H9 (cell line): Measurements from ENCODE around the gene ZNF77. TPM values are rescaled to one million over a fixed set of nuclear protein-coding genes. Genes with fewer than 3 reads are reported as not detected.

Source experiments
- DNase-seq: peaks from one replicate; pipeline ENCODE4 v3.0.0-alpha.2; 2017
- H2AFZ ChIP-seq: one replicate; pipeline ENCODE4 v1.6.1; 2013; ENCODE audit warnings: mild to moderate bottlenecking, low read length, control low read depth, moderate library complexity
- H2AK5ac ChIP-seq: 2 replicates; pipeline ENCODE4 v1.6.1; 2013; ENCODE audit warnings: low read length, control low read depth, mixed read lengths; ENCODE audit not compliant: insufficient read length
- H2BK120ac ChIP-seq: one replicate; pipeline ENCODE4 v1.6.1; 2013; ENCODE audit warnings: low read depth, mild to moderate bottlenecking, low read length, control low read depth, inconsistent platforms; ENCODE audit not compliant: poor library complexity, severe bottlenecking
- H2BK12ac ChIP-seq: 2 replicates; pipeline ENCODE4 v1.6.1; 2013; ENCODE audit warnings: low read length, control low read depth, mixed read lengths, low read depth; ENCODE audit not compliant: insufficient read length
- H2BK15ac ChIP-seq: 2 replicates; pipeline ENCODE4 v1.6.1; 2013; ENCODE audit warnings: low read depth, low read length, control low read depth
- H2BK20ac ChIP-seq: one replicate; pipeline ENCODE4 v1.6.1; 2013; ENCODE audit warnings: low read depth, mild to moderate bottlenecking, low read length, control low read depth, inconsistent platforms; ENCODE audit not compliant: poor library complexity, severe bottlenecking
- H2BK5ac ChIP-seq: 2 replicates; pipeline ENCODE4 v1.6.1; 2013; ENCODE audit warnings: low read length, control low read depth, mixed read lengths; ENCODE audit not compliant: insufficient read length
- H3K14ac ChIP-seq: 2 replicates; pipeline ENCODE4 v1.6.1; 2013; ENCODE audit warnings: low read length, control low read depth; ENCODE audit not compliant: insufficient read depth
- H3K18ac ChIP-seq: 2 replicates; pipeline ENCODE4 v1.6.1; 2013; ENCODE audit warnings: low read depth, mild to moderate bottlenecking, mixed read lengths, low read length, control low read depth; ENCODE audit not compliant: insufficient read length
- H3K23ac ChIP-seq: 2 replicates; pipeline ENCODE4 v1.6.1; 2013; ENCODE audit warnings: low read length, control low read depth, mixed read lengths, low read depth; ENCODE audit not compliant: insufficient read length
- H3K23me2 ChIP-seq: 2 replicates; pipeline ENCODE4 v1.6.1; 2013; ENCODE audit warnings: low read depth, mild to moderate bottlenecking, mixed read lengths, low read length, control low read depth; ENCODE audit not compliant: insufficient read length, poor library complexity, severe bottlenecking
- H3K27ac ChIP-seq: 2 replicates; pipeline ENCODE4 v1.5.1; 2013; ENCODE audit warnings: low read length, control low read depth, mixed read lengths, low read depth; ENCODE audit not compliant: insufficient read length
- H3K27me3 ChIP-seq: 2 replicates; pipeline ENCODE4 v1.6.1; 2013; ENCODE audit warnings: low read length, control low read depth, inconsistent platforms; ENCODE audit not compliant: insufficient read depth
- H3K4ac ChIP-seq: 2 replicates; pipeline ENCODE4 v1.6.1; 2013; ENCODE audit warnings: low read depth, mild to moderate bottlenecking, control low read depth, inconsistent platforms, low read length, moderate library complexity
- H3K4me1 ChIP-seq: 2 replicates; pipeline ENCODE4 v1.6.1; 2013; ENCODE audit warnings: low read length, control low read depth, inconsistent platforms; ENCODE audit not compliant: insufficient read depth
- H3K4me2 ChIP-seq: 2 replicates; pipeline ENCODE4 v1.6.1; 2013; ENCODE audit warnings: low read length, control low read depth, mixed read lengths; ENCODE audit not compliant: insufficient read length, insufficient read depth
- H3K56ac ChIP-seq: 2 replicates; pipeline ENCODE4 v1.6.1; 2013; ENCODE audit warnings: low read depth, mild to moderate bottlenecking, mixed read lengths, low read length, control low read depth; ENCODE audit not compliant: insufficient read length
- H3K79me1 ChIP-seq: 2 replicates; pipeline ENCODE4 v1.6.1; 2013; ENCODE audit warnings: low read depth, mild to moderate bottlenecking, moderate library complexity, low read length, control low read depth, inconsistent platforms; ENCODE audit not compliant: insufficient read depth, poor library complexity, severe bottlenecking
- H3K79me2 ChIP-seq: 2 replicates; pipeline ENCODE4 v1.6.1; 2013; ENCODE audit warnings: low read length, control low read depth, inconsistent platforms; ENCODE audit not compliant: insufficient read depth
- H3K9ac ChIP-seq: 2 replicates; pipeline ENCODE4 v1.6.1; 2013; ENCODE audit warnings: low read length, control low read depth, mixed read lengths; ENCODE audit not compliant: insufficient read length; ENCODE audit errors: extremely low read depth
- H3K9me3 ChIP-seq: one replicate; pipeline ENCODE4 v1.6.1; 2013; ENCODE audit warnings: low read depth, low read length, inconsistent platforms; ENCODE audit not compliant: control insufficient read depth
- H3T11ph ChIP-seq: one replicate; pipeline ENCODE4 v1.6.1; 2013; ENCODE audit warnings: mild to moderate bottlenecking, low read length, control low read depth, inconsistent platforms
- H4K20me1 ChIP-seq: one replicate; pipeline ENCODE4 v1.6.1; 2013; ENCODE audit not compliant: control insufficient read depth, insufficient read length, insufficient read depth
- H4K5ac ChIP-seq: 2 replicates; pipeline ENCODE4 v1.6.1; 2013; ENCODE audit warnings: low read depth, mild to moderate bottlenecking, mixed read lengths, low read length, control low read depth; ENCODE audit not compliant: insufficient read length
- H4K8ac ChIP-seq: replicated peaks from 2 replicates; pipeline ENCODE4 v1.6.1; 2013; ENCODE audit warnings: low read length, control low read depth, mixed read lengths, low read depth; ENCODE audit not compliant: insufficient read length
- H4K91ac ChIP-seq: 2 replicates; pipeline ENCODE4 v1.6.1; 2013; ENCODE audit warnings: low read depth, mild to moderate bottlenecking, moderate library complexity, mixed read lengths, low read length, control low read depth; ENCODE audit not compliant: insufficient read length
- H3K27ac Mint-ChIP-seq, 3 experiments: 2 replicates in 2 of 3; 3 replicates in 1 of 3; pipeline ENCODE4 v1.8.0; 2020 to 2021; ENCODE audit warnings: mixed read lengths in 3 of 3, mild to moderate bottlenecking in 1 of 3, moderate library complexity in 1 of 3
- H3K27me3 Mint-ChIP-seq: 2 replicates; pipeline ENCODE4 v1.8.0; 2021; ENCODE audit warnings: low read depth, mild to moderate bottlenecking, moderate library complexity, mixed read lengths
- H3K36me3 Mint-ChIP-seq, 3 experiments: 2 replicates in 2 of 3; 3 replicates in 1 of 3; pipeline ENCODE4 v1.8.0; 2020 to 2021; ENCODE audit warnings: low read depth in 3 of 3, mixed read lengths in 3 of 3; ENCODE audit not compliant: insufficient read depth in 1 of 3
- H3K4me1 Mint-ChIP-seq, 2 experiments: 2 replicates each; pipeline ENCODE4 v1.8.0; 2020; ENCODE audit warnings: mixed read lengths in 2 of 2
- H3K4me3 Mint-ChIP-seq, 2 experiments: 2 replicates in 1 of 2; 3 replicates in 1 of 2; pipeline ENCODE4 v1.8.0; 2020 to 2021; ENCODE audit warnings: mild to moderate bottlenecking in 2 of 2, mixed read lengths in 2 of 2, moderate library complexity in 1 of 2
- H3K9me3 Mint-ChIP-seq, 2 experiments: 2 replicates in 1 of 2; 3 replicates in 1 of 2; pipeline ENCODE4 v1.8.0; 2020; ENCODE audit warnings: mild to moderate bottlenecking in 2 of 2, mixed read lengths in 2 of 2, moderate library complexity in 1 of 2
- WGBS: extraction: QIAGEN DNeasy Blood & Tissue Kit; methylation state at CpG from one replicate; pipeline ENCODE4 v1.1.7; 2013; ENCODE audit warnings: missing lambda C conversion rate, low lambda C conversion rate, mixed read lengths; ENCODE audit not compliant: insufficient read length; ENCODE audit errors: extremely low coverage; 5-methylcytosine and 5-hydroxymethylcytosine counted together
- total RNA-seq: library from RNA; stranded (reverse); gene quantifications from 2 replicates; pipeline ENCODE4 v1.2.1, GENCODE V29; 2021
- TF ChIP-seq, protein P1 (sequence below): fragments of 200-600 bp; sonication (generic); conservative IDR thresholded peaks from 3 replicates; pipeline ENCODE4 v1.8.0; 2021; ENCODE audit warnings: antibody characterized with exemption, mild to moderate bottlenecking

The ZNF77 gene
- total RNA-seq, 1 experiment from 2014 or later, result 4.6 TPM

DNA sequence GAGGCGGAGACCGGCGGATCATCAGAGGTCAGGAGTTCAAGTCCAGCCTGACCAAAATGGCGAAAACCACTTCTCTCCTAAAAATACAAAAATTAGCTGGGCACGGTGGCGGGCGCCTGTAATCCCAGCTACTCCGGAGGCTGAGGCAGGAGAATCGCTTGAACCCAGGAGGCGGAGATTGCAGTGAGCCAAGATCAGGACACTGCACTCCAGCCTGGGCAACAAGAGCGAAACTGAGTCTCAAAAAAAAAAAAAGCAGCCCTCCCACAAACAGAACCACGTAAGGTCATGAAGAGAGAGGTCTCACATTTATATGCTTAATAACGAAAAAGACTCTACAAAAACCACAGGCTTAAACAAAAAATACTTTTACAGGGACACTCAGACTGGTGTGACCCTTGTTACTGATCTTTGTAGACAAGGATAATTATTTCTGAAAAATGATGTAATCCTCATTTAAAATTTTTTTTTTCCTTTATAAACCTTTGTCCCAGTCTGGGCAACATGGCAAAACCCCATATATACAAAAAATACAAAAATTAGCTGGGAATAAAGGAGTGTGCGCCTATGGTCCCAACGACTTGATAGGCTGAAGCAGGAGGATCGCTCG lies 909 bp upstream of the ZNF77 start:
- Histone ChIP-seq H3K79me1 (no peaks in the 10 kb centered on the region), H3K23me2 (peaks cover 5% of the 10 kb centered on the region), H2BK120ac (no peak overlapping the region), H4K91ac (no peak overlapping the region), H4K8ac (no peak overlapping the region), H3K27ac (no peak overlapping the region), H3K9ac (no peak overlapping the region), H3K4ac (no peak overlapping the region), H4K20me1 (no peaks in the 10 kb centered on the region), H3K4me1 (peaks cover 3% of the 10 kb centered on the region; the same call in 1 of the 2 replicates), H4K5ac (no peak overlapping the region), H3T11ph (no peak overlapping the region), H2BK20ac (no peak overlapping the region), H3K56ac (no peak overlapping the region), H3K14ac (no peak overlapping the region), H3K18ac (no peak overlapping the region), H2BK12ac (no peak overlapping the region), H2AK5ac (no peak overlapping the region), H2BK15ac (no peak overlapping the region), H2BK5ac (no peak overlapping the region), H3K23ac (no peak overlapping the region), H3K4me2 (peak overlapping the region; percentile 31), H3K79me2 (peaks cover 5% of the 10 kb centered on the region; the same call in 1 of the 2 replicates), H3K27me3 (no peaks in the 10 kb centered on the region), H3K9me3 (no peaks in the 10 kb centered on the region), H2AFZ (no peak overlapping the region)
- WGBS, result no CpG with 5 or more reads among the region's 17 CpGs
- Mint-ChIP-seq H3K27me3 (no peaks in the 10 kb centered on the region), H3K9me3 (peaks cover 0 to 2% of the 10 kb centered on the region in 2 experiments; a peak in 1 of 5 replicates), H3K4me3 (peak overlapping the region; percentile 84 to 92), H3K36me3 (no peaks in the 10 kb centered on the region; a peak in 2 of 7 replicates), H3K4me1 (peaks cover 12 to 18% of the 10 kb centered on the region in 2 experiments), H3K27ac (peak overlapping the region in 1 of 3 experiments; percentile 72; a peak in 1 of 7 replicates)
- TF ChIP-seq, protein P1, sequence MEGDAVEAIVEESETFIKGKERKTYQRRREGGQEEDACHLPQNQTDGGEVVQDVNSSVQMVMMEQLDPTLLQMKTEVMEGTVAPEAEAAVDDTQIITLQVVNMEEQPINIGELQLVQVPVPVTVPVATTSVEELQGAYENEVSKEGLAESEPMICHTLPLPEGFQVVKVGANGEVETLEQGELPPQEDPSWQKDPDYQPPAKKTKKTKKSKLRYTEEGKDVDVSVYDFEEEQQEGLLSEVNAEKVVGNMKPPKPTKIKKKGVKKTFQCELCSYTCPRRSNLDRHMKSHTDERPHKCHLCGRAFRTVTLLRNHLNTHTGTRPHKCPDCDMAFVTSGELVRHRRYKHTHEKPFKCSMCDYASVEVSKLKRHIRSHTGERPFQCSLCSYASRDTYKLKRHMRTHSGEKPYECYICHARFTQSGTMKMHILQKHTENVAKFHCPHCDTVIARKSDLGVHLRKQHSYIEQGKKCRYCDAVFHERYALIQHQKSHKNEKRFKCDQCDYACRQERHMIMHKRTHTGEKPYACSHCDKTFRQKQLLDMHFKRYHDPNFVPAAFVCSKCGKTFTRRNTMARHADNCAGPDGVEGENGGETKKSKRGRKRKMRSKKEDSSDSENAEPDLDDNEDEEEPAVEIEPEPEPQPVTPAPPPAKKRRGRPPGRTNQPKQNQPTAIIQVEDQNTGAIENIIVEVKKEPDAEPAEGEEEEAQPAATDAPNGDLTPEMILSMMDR, result no peak
- DNase-seq, result no peak
